Neural progenitor cell (in vitro differentiated cells): ENCODE measurements around the gene BRD7. TPM values are rescaled to one million over a fixed set of nuclear protein-coding genes. Genes with fewer than 3 reads are reported as not detected.

Experiments
- DNase-seq: peaks from one replicate; pipeline ENCODE4 v3.0.0-alpha.2; 2016; ENCODE audit warnings: low spot score
- H2AFZ ChIP-seq: fragments of 200-600 bp; sonication (generic); replicated peaks from 2 replicates; pipeline ENCODE4 v1.6.1; 2016; ENCODE audit warnings: antibody characterized with exemption
- H3F3A ChIP-seq: fragments of 200-600 bp; sonication (generic); 2 replicates; pipeline ENCODE4 v1.6.1; 2016; ENCODE audit warnings: antibody characterized with exemption, low read depth
- H3K27ac ChIP-seq: fragments of 200-600 bp; sonication (generic); 2 replicates; pipeline ENCODE4 v1.5.1; 2016; ENCODE audit warnings: mild to moderate bottlenecking
- H3K27me3 ChIP-seq: fragments of 200-600 bp; sonication (generic); 2 replicates; pipeline ENCODE4 v1.6.1; 2016; ENCODE audit warnings: mild to moderate bottlenecking, moderate library complexity
- H3K36me3 ChIP-seq: fragments of 200-600 bp; sonication (generic); 2 replicates; pipeline ENCODE4 v1.5.1; 2016
- H3K4me1 ChIP-seq: fragments of 200-600 bp; sonication (generic); 2 replicates; pipeline ENCODE4 v1.6.1; 2016; ENCODE audit warnings: mixed run types
- H3K4me2 ChIP-seq: fragments of 200-600 bp; sonication (generic); 2 replicates; pipeline ENCODE4 v1.6.1; 2016
- H3K4me3 ChIP-seq: fragments of 200-600 bp; sonication (generic); 2 replicates; pipeline ENCODE4 v1.5.1; 2016
- H3K79me2 ChIP-seq: fragments of 200-600 bp; sonication (generic); 2 replicates; pipeline ENCODE4 v1.6.1; 2016; ENCODE audit warnings: low read depth
- H3K9ac ChIP-seq: fragments of 200-600 bp; sonication (generic); 2 replicates; pipeline ENCODE4 v1.6.1; 2016
- H3K9me3 ChIP-seq: fragments of 200-600 bp; sonication (generic); 2 replicates; pipeline ENCODE4 v1.5.1; 2016; ENCODE audit warnings: low read depth
- H4K20me1 ChIP-seq: fragments of 200-600 bp; sonication (generic); 2 replicates; pipeline ENCODE4 v1.6.1; 2016; ENCODE audit warnings: low read depth
- H3K27ac Mint-ChIP-seq: 3 replicates; pipeline ENCODE4 v1.8.0; 2021; ENCODE audit warnings: mixed read lengths
- H3K27me3 Mint-ChIP-seq: 2 replicates; pipeline ENCODE4 v1.8.0; 2022; ENCODE audit warnings: low read depth, mild to moderate bottlenecking, inconsistent platforms, moderate library complexity, mixed read lengths; ENCODE audit not compliant: insufficient read depth
- H3K36me3 Mint-ChIP-seq: 3 replicates; pipeline ENCODE4 v1.8.0; 2021; ENCODE audit warnings: mixed read lengths
- H3K4me1 Mint-ChIP-seq: 3 replicates; pipeline ENCODE4 v1.8.0; 2021; ENCODE audit warnings: mixed read lengths
- H3K4me3 Mint-ChIP-seq: 3 replicates; pipeline ENCODE4 v1.8.0; 2021; ENCODE audit warnings: mild to moderate bottlenecking, moderate library complexity, mixed read lengths
- H3K9me3 Mint-ChIP-seq: 3 replicates; pipeline ENCODE4 v1.8.0; 2020; ENCODE audit warnings: mixed read lengths
- CTCF ChIP-seq: fragments of 200-600 bp; sonication (generic); IDR thresholded peaks from 2 replicates; pipeline ENCODE4 v1.5.1; 2017; ENCODE audit warnings: antibody characterized with exemption, mild to moderate bottlenecking
- EZH2 ChIP-seq: fragments of 200-600 bp; sonication (generic); IDR thresholded peaks from 2 replicates; pipeline ENCODE4 v1.6.1; 2017; ENCODE audit warnings: antibody characterized with exemption, mild to moderate bottlenecking, moderate library complexity
- EZH2phosphoT487 ChIP-seq: fragments of 200-600 bp; sonication (generic); IDR thresholded peaks from 2 replicates; pipeline ENCODE4 v1.6.1; 2017; ENCODE audit warnings: antibody characterized with exemption
- total RNA-seq: library from RNA; depleted of rRNA; stranded (reverse); fragments of >200 nt; gene quantifications from 2 replicates; pipeline ENCODE4 v1.2.3, GENCODE V29; 2015; ENCODE audit warnings: low replicate concordance

The BRD7 gene
- total RNA-seq, 1 donor from 2014 or later = 164 TPM

GRCh38 chr16:50322333-50322732 lies 46.5 kb downstream of the BRD7 start:
- DNase-seq = no peak
- no peak overlapping the region for H3K27ac ChIP-seq
- H3K9ac ChIP-seq = no peak overlapping the region
- Mint-ChIP-seq H3K4me3 (no peak overlapping the region), H3K36me3 (peaks cover 45% of the 10 kb centered on the region), H3K27ac (no peak overlapping the region), H3K9me3 (no peaks in the 10 kb centered on the region), H3K4me1 (peaks cover 10% of the 10 kb centered on the region), H3K27me3 (no peaks in the 10 kb centered on the region)
- no peaks in the 10 kb centered on the region for H3K9me3 ChIP-seq
- no peaks in the 10 kb centered on the region for H3K27me3 ChIP-seq
- H3K4me1 ChIP-seq = no peaks in the 10 kb centered on the region
- no peak overlapping the region for H3K4me2 ChIP-seq
- H2AFZ ChIP-seq = no peak overlapping the region
- H4K20me1 ChIP-seq = peaks cover 8% of the 10 kb centered on the region
- H3F3A ChIP-seq = peaks cover 3% of the 10 kb centered on the region
- H3K36me3 ChIP-seq = peaks cover 7% of the 10 kb centered on the region
- H3K79me2 ChIP-seq = no peaks in the 10 kb centered on the region
- H3K4me3 ChIP-seq = no peak overlapping the region
- TF ChIP-seq EZH2 (no peak), CTCF (no peak), EZH2phosphoT487 (no peak)

- peaks cover 3% of the 10 kb centered on the region for H3F3A ChIP-seq
- Mint-ChIP-seq H3K9me3 (no peaks in the 10 kb centered on the region), H3K4me1 (peaks cover 10% of the 10 kb centered on the region), H3K36me3 (peaks cover 39% of the 10 kb centered on the region), H3K27me3 (no peaks in the 10 kb centered on the region), H3K4me3 (no peak overlapping the region), H3K27ac (no peak overlapping the region)
- H3K36me3 ChIP-seq = peaks cover 7% of the 10 kb centered on the region
- no peak overlapping the region for H3K27ac ChIP-seq
- no peak overlapping the region for H3K9ac ChIP-seq
- no peaks in the 10 kb centered on the region for H3K27me3 ChIP-seq
- TF ChIP-seq EZH2 (no peak), EZH2phosphoT487 (no peak), CTCF (no peak)
- DNase-seq = no peak
- H3K4me1 ChIP-seq = no peaks in the 10 kb centered on the region
- no peak overlapping the region for H2AFZ ChIP-seq
- no peaks in the 10 kb centered on the region for H4K20me1 ChIP-seq
- H3K4me2 ChIP-seq = no peak overlapping the region
- H3K9me3 ChIP-seq = no peaks in the 10 kb centered on the region
- no peak overlapping the region for H3K4me3 ChIP-seq
- no peaks in the 10 kb centered on the region for H3K79me2 ChIP-seq
These were observed 48.5 kb downstream of the BRD7 start for GRCh38 chr16:50320310-50320709.

GRCh38 chr16:50318796-50319578 lies 49.8 kb downstream of the BRD7 start:
- H3K36me3 ChIP-seq = peaks cover 7% of the 10 kb centered on the region
- no peak overlapping the region for H3K4me3 Mint-ChIP-seq

More at GRCh38 chr16:50318796-50319578, 49.8 kb downstream of the BRD7 start:
- Histone ChIP-seq H3K4me3 (no peak overlapping the region), H3F3A (peaks cover 3% of the 10 kb centered on the region), H3K4me1 (no peaks in the 10 kb centered on the region), H3K9me3 (no peaks in the 10 kb centered on the region), H3K9ac (no peak overlapping the region), H3K79me2 (no peaks in the 10 kb centered on the region), H4K20me1 (no peaks in the 10 kb centered on the region), H3K27me3 (no peaks in the 10 kb centered on the region), H3K4me2 (no peak overlapping the region), H3K27ac (no peak overlapping the region), H2AFZ (no peak overlapping the region)
- TF ChIP-seq EZH2 (no peak), EZH2phosphoT487 (no peak), CTCF (no peak)
- Mint-ChIP-seq H3K9me3 (no peaks in the 10 kb centered on the region), H3K4me1 (peaks cover 8% of the 10 kb centered on the region), H3K27me3 (no peaks in the 10 kb centered on the region), H3K36me3 (peaks cover 36% of the 10 kb centered on the region), H3K27ac (no peak overlapping the region)
- no peak for DNase-seq
